Stomach smooth muscle (tissue), 2 donors: ENCODE results near the gene SAP30L.

ENCODE experiments used
- H3K27ac ChIP-seq: one replicate; pipeline ENCODE4 v1.7.0; 2013; ENCODE audit warnings: mild to moderate bottlenecking, low read length, inconsistent platforms
- H3K27me3 ChIP-seq, 2 donors: one replicate each; pipeline ENCODE4 v1.7.0; 2013; ENCODE audit warnings: low read length in 2 of 2; ENCODE audit not compliant: insufficient read depth in 2 of 2, control insufficient read depth in 1 of 2
- H3K36me3 ChIP-seq, 2 donors: one replicate each; pipeline ENCODE4 v1.7.0; 2013; ENCODE audit warnings: low read length in 2 of 2; ENCODE audit not compliant: control insufficient read depth in 2 of 2, insufficient read depth in 2 of 2
- H3K4me1 ChIP-seq: one replicate; pipeline ENCODE4 v1.7.0; 2013; ENCODE audit warnings: low read length; ENCODE audit not compliant: control insufficient read depth, insufficient read depth
- H3K4me3 ChIP-seq, 2 donors: one replicate each; pipeline ENCODE4 v1.7.0; 2013; ENCODE audit warnings: low read length in 2 of 2
- H3K9ac ChIP-seq, 2 donors: one replicate each; pipeline ENCODE4 v1.7.0; 2013; ENCODE audit warnings: low read length in 2 of 2, mild to moderate bottlenecking in 1 of 2
- H3K9me3 ChIP-seq, 2 donors: one replicate each; pipeline ENCODE4 v1.7.0; 2013; ENCODE audit warnings: low read length in 2 of 2; ENCODE audit not compliant: control insufficient read depth in 2 of 2
- donor health status: healthy.
- donor health status: Pancreatic carcinoma.

The SAP30L gene

DNA sequence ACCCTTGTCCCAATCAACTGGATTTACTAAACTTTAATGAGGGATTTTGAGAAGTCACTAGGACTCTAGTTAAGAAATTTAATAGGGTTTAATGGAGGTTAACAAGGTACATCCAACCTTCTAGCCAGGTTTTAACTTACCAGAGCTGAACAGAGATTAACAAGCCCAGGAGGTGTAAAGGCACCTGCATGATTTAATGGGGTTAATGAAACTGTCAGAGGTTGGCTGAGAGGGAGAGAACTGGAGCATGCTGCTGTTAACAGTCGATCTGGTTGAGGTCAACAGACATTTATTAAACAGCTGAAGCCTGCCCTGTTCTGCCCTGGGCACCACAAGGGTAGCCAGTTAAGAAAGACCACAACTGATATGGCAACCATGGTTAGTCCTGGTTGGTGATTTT, 18.6 kb downstream of the SAP30L start:
- H3K9ac ChIP-seq = no peak overlapping the region
- H3K27ac ChIP-seq = no peak overlapping the region
- H3K9me3 ChIP-seq = no peaks in the 10 kb centered on the region
- peaks cover 0 to 3% of the 10 kb centered on the region in 2 donors for H3K36me3 ChIP-seq
- peaks cover 0 to 11% of the 10 kb centered on the region in 2 donors for H3K27me3 ChIP-seq
- H3K4me3 ChIP-seq = no peak overlapping the region
- no peaks in the 10 kb centered on the region for H3K4me1 ChIP-seq

DNA sequence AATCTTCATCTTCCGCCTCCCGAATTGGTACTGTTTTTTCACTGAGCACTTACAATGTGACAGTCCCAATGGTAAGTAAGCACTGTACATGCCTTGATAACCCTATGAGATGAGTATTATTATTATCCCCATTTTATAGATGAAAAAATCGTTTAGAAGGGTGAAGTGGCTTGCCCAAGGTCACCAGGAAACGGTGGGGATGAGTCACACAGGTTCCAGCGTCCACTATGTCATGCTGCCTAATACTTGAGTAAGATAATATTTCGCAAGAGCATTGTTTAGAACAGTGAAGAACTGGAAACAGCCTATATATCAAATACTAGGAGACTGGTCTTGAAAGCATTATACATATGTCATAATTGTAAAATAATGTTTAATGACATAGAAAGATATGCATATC, 19.4 kb downstream of the SAP30L start:
- no peaks in the 10 kb centered on the region for H3K36me3 ChIP-seq

DNA sequence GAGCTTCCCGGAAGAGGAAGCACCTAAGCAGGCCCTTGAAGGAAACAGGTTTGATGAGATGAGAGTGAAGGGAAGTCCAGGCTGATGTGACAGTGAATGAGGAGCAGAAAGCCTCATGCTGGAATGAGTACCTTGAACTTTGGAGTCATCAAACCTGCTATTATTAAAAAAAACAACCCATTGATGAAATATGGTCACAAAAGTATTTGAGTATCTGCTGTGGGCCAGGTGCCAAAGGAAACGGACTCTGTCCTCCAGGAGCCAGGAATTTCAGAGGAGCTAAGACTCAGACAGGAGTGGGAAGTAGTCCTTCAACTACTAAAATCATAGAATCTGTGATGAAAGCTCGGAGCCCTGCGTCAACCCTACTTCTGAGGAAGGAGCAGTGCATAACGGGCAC, 20.4 kb downstream of the SAP30L start:
- Histone ChIP-seq H3K4me3 (no peak overlapping the region), H3K9ac (no peak overlapping the region), H3K27ac (no peak overlapping the region), H3K4me1 (no peaks in the 10 kb centered on the region), H3K27me3 (peaks cover 11 to 22% of the 10 kb centered on the region in 2 donors), H3K9me3 (no peaks in the 10 kb centered on the region), H3K36me3 (no peaks in the 10 kb centered on the region)

More for the DNA sequence above, 19.4 kb downstream of the SAP30L start:
- peaks cover 3 to 15% of the 10 kb centered on the region in 2 donors for H3K27me3 ChIP-seq
- H3K27ac ChIP-seq = no peak overlapping the region
- no peak overlapping the region for H3K4me3 ChIP-seq
- H3K9me3 ChIP-seq = no peaks in the 10 kb centered on the region
- no peak overlapping the region for H3K9ac ChIP-seq
- no peaks in the 10 kb centered on the region for H3K4me1 ChIP-seq

DNA sequence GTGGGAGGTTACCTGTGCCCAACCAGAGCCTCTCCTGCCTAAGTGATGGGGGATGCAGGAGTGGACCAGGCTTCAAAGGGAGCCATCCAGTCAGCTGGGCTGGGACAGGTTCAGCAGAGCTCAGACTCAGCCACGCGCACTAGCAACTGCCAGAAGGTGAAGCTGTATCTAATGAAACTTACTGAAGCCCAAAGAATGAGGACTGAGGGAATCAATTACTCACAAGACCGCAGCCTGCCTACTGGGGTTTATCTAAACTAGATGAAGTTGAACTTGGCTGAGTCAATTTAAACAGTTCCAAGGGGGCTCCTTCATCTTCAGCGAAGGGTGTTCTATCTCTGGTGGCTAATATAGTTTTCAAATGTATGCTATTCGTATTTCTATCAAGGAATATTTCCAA, 20.9 kb downstream of the SAP30L start:
- Histone ChIP-seq H3K9ac (no peak overlapping the region), H3K27ac (no peak overlapping the region), H3K36me3 (no peaks in the 10 kb centered on the region), H3K4me1 (no peaks in the 10 kb centered on the region), H3K27me3 (peaks cover 16 to 27% of the 10 kb centered on the region in 2 donors), H3K4me3 (no peak overlapping the region), H3K9me3 (no peaks in the 10 kb centered on the region)

DNA sequence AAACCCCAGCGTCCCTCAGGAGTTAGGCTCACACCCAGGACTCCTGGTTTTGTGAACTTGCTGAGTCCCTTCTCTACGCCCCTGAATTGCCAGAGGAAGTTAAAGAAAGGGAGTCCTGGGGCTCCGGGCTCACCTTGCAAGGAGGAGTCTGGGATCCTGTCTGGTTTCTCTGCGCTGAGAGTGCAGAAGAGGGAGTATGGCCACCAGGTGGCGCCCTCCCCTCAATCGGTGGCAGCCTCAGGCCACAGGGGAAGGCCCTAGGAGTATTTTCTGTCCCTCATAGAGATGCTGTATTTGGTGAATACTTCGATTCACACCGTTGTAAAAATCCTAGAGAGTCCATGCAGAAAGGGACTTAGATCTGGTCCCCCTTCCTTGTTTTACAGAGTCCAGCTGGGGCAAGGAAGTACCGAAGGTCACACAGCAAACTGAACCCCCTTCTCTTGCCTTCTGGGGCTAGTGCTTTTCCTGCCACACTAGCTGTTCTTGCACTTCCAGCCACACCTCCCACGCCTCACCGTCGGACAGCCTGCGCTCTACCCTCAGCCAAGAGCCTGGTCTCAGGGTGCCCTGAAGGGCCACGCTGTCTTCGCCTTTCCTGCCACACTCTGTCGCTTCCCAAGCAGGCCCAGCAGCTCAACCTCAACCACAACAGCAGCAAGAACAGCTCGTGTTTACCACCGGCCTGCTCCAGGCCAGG, 22.0 kb downstream of the SAP30L start:
- no peaks in the 10 kb centered on the region for H3K4me1 ChIP-seq
- no peaks in the 10 kb centered on the region for H3K36me3 ChIP-seq
- no peak overlapping the region for H3K4me3 ChIP-seq
- no peaks in the 10 kb centered on the region for H3K9me3 ChIP-seq
- peaks cover 26 to 35% of the 10 kb centered on the region in 2 donors for H3K27me3 ChIP-seq
- H3K27ac ChIP-seq = no peak overlapping the region
- H3K9ac ChIP-seq = no peak overlapping the region

DNA sequence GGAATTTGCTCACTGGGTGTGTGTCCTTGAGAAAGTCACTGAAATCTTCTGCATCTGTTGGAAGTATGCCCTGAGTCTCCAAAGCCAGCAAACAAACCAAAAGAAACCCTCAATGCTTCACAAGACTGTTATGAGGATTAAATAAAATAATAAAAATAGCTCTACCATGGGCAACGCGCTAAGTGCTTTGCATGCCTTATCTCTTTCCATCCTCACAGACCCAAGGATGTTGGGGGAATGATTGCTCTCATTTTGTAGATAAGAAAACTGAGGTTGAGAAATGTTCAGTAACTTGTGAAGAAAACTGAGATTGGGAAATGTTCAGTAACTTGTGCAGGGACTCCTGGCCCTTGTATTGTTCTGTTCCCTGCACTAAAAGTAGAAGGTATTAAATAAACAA, 24.3 kb downstream of the SAP30L start:
- H3K9me3 ChIP-seq = no peaks in the 10 kb centered on the region
- H3K36me3 ChIP-seq = no peaks in the 10 kb centered on the region
- H3K27me3 ChIP-seq = peaks cover 50 to 59% of the 10 kb centered on the region in 2 donors
- no peak overlapping the region for H3K9ac ChIP-seq
- no peak overlapping the region for H3K27ac ChIP-seq
- H3K4me1 ChIP-seq = peaks cover 11% of the 10 kb centered on the region
- H3K4me3 ChIP-seq = no peak overlapping the region

DNA sequence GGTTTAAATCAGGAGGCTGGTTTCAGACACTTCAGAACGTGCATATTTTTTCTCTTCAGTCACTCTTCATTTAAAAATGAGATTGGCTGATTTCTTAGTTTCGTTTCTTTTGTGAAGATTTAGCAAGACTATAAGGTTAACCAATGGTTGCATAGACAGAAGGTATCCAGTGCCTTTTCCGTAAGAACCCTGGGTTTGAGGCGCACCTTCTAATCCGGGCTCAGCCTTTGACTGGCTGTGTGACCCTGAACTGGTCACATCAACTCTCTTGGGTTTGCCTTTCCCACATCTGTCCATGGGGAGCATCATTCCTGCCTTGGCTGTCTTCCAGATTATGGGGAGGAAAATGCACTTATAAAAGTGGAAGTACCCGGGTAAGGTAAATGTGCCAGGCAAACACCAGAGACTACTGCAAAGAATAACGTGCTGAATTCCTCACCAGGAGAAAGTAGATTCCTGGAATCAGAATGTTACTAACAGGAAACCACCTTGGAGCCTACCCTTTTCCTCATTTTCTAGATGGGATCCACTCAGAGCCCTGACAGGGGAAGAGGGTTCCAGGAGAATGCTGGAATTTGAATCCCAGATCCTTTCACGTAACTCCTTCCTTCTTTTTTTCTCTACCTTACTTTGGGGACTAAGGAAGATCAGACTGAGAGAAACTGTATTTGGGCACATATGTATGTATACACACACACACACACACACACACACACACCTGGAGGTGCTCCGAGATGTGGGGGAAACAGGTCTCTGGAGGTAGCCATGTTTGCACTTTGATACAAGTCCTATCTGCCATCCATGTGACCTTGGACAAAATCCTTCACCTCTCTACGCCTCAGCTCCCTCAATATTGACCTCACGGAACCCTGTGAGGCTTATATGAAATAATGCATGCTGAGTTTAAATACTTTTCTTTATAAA, 25.4 kb downstream of the SAP30L start:
- Histone ChIP-seq H3K9me3 (no peaks in the 10 kb centered on the region), H3K27ac (no peak overlapping the region), H3K4me1 (peaks cover 19% of the 10 kb centered on the region), H3K4me3 (no peak overlapping the region), H3K27me3 (peaks cover 61 to 69% of the 10 kb centered on the region in 2 donors), H3K36me3 (no peaks in the 10 kb centered on the region), H3K9ac (no peak overlapping the region)

DNA sequence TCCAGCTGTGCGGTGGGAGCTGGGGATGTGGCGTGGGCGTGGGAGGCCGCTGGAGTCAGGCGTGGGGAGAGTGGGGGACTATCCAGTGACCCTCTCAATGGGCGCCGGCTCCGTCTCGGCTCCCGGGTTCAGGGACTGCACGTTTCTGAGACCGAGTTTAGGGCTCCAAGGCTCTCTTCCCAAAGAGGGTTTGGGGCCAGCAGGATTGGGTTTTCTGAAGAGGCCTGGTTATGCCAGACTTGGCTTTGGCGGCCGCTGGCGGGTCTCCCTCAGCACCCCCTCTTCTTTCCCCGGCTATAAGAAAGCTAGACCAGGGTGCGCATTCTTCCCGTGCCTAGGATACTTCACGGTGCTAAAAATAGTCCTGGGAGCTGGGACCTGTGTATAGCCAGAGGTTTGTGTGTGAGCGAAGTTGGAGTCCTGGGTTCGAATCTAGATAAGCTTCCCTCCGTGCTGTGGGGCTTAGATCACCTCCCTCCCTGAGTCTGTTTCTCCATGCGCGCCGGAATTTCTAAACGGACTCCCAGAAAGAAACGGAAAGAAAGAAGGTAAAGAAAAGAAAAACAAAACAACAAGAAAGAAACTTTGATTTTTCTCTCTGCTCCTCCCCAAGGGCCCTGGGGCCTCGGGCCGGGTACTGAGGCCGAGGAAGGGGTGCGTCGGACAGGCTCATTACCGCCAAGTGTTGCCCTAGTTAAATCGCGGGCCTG, 27.2 kb downstream of the SAP30L start:
- Histone ChIP-seq H3K9me3 (no peaks in the 10 kb centered on the region), H3K4me3 (peak overlapping the region in 1 of 2 donors; percentile 29), H3K9ac (no peak overlapping the region), H3K27ac (no peak overlapping the region), H3K27me3 (peaks cover 79 to 80% of the 10 kb centered on the region in 2 donors), H3K36me3 (no peaks in the 10 kb centered on the region), H3K4me1 (peaks cover 35% of the 10 kb centered on the region)

DNA sequence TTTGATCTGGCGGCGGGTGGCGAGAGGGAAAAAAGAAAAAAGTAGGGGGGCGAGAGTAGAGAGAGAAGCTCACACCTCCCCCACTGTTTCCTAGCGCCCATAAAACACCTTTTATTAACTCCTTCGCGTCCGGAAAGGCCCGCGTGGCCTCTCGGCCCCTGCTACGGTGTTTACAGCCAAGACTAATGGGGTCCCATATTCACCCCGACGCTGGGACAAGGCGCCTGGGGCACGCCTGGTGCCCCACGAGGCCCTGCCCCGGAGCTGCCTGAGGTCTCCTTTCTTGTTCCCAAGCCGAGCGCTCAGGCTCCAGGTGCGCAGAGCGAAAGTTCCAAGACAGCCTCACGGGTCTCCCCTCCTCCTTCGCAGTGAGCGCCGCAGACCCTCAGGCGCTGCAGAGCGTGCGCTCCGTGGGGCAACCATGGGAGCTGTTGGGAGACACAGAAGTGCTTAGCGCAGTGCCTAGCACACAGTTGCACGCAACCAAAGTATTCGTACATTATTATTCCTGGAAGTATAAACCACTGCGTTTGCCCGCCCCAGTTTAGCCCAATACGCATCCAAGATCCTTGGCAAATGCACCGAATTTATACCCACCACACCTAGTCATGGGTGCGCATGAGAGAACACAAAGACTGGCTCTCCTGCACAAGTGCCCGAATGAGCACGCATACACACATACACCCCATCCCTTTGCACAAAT, 27.9 kb downstream of the SAP30L start:
- no peaks in the 10 kb centered on the region for H3K9me3 ChIP-seq
- H3K36me3 ChIP-seq = no peaks in the 10 kb centered on the region
- no peak overlapping the region for H3K9ac ChIP-seq
- H3K27me3 ChIP-seq = peaks cover 84 to 86% of the 10 kb centered on the region in 2 donors
- H3K4me1 ChIP-seq = peaks cover 41% of the 10 kb centered on the region
- peak overlapping the region in 1 of 2 donors; percentile 29 for H3K4me3 ChIP-seq
- H3K27ac ChIP-seq = no peak overlapping the region
